Middle frontal gyrus (tissue), 1 donor: ENCODE data around the gene RNU1-3.
"Not testable (repeated sequence)": the region's sequence is repeated elsewhere in the genome, so short reads cannot be mapped to it uniquely, and the experiment has no call there.

Experiments used
- DNase-seq: peaks from one replicate; pipeline ENCODE4 v3.0.0-alpha.2; 2015; ENCODE audit warnings: low spot score; ENCODE audit errors: extremely low spot score

Gene RNU1-3

DNA sequence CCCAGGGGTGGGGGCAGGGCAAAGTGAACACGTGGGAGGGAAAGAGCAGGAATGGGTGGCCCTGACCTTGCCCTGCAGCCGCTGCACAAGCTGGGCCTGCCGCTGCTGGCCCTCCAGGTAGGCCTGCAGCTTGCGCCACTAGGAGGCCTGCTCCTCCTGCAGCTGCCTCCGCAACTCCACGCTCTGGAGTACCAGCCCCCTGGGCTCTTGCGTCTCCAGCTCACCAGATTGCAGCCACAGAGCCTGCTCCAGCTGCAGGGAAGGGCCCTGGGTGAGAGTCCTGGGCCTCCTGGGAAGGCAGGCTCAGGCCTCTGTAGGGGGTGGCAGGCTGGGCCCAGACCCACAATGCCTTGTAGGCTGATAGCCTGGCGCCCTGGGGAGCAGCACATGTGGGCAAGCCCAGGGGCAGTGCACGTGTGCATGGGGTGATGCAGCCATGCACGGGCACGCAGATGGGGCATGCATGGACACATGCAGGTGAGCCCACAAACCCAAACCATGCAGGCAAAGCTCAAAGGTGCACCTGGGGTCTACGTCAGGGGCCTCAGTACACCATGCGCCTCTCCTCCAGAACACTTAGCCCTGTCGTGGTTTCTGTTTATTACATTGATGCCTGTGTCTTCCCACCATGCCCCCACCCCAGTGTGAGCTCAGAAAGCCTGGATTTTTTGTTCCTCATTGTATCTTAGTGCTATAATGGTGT, 9.6 kb downstream of the RNU1-3 start:
- DNase-seq: not testable (repeated sequence)

DNA sequence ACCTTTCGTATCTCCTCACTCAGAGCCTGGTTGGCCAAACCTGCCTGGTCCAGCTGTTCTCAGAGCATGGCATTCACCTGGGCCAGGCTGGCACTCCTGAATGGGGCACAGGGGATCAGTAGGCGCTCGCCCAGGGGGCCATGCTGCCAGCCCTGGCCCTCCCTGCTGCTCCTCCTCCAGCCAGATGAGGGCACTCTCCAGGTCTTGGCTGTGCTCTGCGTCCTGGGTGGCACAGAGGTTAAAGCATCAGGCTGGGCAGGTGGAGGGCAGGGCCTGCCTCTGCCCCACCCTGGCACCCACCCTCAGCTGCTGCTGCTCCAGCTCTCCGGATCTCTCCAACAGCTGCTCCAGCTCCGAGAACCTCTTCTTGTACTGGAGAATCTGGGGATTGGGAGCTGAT, 10.2 kb downstream of the RNU1-3 start:
- not testable (repeated sequence) for DNase-seq

DNA sequence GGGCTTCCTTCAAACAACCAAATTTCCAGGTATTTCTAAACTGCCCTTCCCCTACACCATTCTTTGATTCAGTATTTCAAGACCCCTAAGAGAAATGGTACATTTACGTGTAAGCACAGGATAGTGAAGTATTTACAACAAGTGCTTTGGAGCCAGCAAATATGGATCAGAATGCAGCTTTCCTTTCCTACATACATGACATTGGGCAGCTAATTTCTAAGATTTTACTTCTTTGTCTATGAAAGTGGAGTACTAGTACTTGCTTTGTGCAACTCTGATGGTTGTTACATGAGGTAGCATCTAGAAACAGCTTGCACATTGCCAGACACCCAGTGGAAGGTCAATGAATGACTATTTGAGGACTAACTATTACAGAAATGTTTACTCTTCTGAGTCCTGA, 15.2 kb downstream of the RNU1-3 start:
- DNase-seq: not testable (repeated sequence)

DNA sequence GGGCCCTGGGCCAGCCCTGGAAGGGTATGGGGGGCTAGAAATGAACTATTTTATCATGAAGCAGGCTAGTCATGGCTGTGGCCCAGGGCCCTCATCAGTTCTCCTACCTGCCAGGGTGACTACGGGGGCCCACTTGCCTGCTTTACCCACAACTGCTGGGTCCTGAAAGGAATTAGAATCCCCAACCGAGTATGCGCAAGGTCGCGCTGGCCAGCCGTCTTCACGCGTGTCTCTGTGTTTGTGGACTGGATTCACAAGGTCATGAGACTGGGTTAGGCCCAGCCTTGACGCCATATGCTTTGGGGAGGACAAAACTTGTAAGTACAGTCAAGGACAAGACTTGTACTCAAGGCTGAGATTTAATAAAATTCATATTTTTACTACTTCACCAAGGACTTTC, 16.8 kb downstream of the RNU1-3 start:
- not testable (repeated sequence) for DNase-seq

DNA sequence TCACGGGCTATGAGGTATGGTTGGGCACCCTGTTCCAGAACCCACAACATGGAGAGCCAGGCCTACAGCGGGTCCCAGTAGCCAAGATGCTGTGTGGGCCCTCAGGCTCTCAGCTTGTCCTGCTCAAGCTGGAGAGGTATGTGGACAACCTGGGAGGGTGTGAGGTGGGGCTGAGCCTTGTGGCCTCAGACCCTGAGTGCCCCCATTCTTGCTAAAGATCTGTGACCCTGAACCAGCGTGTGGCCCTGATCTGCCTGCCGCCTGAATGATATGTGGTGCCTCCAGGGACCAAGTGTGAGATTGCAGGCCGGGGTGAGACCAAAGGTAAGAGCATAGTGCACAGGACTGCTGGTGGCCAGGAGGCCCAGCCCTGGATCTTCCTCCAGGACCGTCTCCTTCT, 17.4 kb downstream of the RNU1-3 start:
- DNase-seq: not testable (repeated sequence)

DNA sequence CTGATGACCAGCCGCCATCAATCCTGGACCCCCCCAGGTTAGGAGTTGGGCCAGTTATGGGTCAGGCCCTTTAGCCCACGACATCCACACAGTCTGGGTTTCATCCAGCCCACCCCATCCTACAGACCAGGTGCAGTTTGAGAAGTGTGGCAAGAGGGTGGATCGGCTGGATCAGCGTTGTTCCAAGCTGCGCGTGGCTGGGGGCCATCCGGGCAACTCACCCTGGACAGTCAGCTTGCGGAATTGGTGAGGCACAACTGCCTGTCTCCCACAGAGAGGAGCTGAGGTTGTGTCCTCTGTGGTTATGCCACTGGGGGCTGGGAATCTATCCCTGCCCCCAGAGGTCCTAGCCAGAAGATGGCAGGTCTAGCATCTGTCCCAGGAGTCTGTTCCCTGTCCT, 18.0 kb downstream of the RNU1-3 start:
- not testable (repeated sequence) for DNase-seq

DNA sequence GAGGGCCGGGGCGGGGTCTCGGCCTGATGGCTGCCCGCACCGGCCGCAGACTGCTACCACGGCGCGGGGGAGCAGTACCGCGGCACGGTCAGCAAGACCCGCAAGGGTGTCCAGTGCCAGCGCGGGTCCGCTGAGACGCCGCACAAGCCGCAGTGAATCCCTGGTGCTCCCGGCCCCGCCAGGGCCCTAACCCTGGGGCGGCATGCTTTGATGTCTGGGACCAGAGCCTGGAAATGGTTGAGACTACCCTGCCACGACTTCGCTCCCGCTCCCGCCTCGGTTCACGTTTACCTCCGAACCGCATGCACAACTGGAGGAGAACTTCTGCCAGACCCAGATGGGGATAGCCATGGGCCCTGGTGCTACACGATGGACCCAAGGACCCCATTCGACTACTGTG, 18.5 kb downstream of the RNU1-3 start:
- not testable (repeated sequence) for DNase-seq

DNA sequence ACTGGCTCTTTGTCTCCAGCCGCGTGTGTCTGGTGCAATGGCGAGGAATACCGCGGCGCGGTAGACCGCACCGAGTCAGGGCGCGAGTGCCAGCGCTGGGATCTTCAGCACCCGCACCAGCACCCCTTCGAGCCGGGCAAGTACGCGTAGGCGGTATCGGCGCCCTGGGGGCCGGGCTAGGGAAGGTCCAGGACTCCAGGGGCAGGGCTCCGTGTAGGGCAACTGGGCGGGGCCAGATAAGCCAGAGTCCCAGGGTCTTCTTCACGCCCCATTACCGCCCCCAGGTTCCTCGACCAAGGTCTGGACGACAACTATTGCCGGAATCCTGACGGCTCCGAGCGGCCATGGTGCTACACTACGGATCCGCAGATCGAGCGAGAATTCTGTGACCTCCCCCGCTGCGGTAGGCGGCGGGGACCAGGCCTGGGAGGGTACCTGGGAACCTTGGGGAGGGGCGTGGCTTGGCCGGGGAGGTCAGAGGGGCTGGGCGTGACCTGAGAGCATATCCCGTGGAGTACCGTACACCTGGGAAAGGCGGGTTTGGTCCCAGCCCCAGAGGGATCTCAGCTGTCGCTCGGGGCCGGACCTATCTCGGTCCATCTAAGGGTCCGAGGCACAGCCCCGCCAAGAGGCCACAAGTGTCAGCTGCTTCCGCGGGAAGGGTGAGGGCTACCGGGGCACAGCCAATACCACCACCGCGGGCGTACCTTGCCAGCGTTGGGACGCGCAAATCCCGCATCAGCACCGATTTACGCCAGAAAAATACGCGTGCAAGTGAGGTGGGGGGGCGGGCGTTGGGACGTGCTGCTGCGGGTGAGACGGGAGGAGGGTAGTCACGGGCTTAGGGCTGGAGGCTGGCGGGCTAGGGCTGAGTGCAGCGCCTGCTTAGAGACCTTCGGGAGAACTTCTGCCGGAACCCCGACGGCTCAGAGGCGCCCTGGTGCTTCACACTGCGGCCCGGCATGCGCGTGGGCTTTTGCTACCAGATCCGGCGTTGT, 19.3 kb downstream of the RNU1-3 start:
- DNase-seq: not testable (repeated sequence)

DNA sequence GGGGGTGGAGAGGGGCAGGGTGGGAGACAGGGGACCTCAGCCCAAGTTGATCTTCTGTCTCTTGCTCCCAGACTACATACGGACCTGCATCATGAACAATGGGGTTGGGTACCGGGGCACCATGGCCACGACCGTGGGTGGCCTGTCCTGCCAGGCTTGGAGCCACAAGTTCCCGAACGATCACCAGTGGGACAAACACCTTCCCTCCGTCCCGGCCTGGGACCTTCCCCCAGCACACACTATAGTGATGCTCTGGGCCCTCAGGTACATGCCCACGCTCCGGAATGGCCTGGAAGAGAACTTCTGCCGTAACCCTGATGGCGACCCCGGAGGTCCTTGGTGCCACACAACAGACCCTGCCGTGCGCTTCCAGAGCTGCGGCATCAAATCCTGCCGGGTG, 20.0 kb downstream of the RNU1-3 start:
- not testable (repeated sequence) for DNase-seq

DNA sequence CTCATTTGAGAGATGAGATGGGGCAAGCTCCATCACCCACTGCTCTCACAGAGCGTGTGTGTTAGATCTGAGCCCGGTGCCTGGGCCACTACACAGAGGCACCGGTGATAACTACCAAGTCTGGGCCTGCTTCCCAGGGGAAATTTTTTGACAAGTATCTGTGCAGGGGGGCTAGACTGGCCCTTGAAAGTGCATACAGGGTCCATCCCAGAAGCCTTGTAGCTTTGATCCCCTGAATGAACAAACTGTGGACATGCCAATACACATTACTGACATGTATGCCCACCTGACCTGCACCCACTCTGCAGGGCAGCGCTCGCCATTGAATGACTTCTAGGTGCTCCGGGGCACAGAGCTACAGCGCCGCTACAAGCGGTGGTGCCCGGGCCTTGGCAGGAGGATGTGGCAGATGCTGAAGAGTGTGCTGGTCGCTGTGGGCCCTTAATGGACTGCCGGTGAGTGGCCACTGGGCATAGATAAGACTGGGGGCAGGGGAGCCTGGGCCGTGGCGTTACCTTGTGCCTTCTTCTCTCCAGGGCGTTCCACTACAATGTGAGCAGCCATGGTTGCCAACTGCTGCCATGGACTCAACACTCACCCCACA, 20.6 kb downstream of the RNU1-3 start:
- DNase-seq: not testable (repeated sequence)

DNA sequence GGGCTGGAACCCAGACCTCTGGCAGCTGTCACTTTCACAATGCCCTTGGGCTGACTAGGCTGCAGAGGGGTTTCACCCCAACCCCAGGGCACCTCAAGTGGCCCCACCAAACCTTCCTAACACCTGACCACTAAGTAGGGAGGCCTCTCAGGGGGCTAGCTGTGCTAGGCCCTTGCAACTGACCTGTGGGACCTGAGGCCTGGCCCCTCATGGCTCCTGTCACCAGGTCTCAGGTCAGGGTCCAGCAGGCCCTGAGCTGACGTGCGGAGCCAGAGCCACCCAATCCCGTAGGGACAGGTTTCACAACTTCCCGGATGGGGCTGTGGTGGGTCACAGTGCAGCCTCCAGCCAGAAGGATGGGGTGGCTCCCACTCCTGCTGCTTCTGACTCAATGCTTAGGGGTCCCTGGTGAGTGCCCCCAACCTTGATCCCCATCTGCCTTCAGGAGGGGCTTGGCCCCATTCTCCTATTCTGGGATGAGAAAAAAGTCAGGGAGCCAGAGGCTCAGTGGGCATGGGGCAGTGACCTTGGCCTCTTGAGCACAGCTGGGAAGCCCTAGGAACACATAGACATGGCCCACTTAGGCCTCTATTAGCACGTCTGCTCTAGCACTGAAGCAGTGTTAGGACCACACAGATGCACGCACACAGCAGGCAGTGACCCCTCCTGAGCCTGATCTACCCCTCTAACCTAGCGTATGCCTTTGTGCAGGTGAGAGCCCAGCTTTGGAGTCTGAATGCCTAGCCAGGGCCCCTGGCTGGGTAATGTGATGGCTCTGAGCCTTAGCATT, 21.3 kb downstream of the RNU1-3 start:
- DNase-seq: not testable (repeated sequence)

DNA sequence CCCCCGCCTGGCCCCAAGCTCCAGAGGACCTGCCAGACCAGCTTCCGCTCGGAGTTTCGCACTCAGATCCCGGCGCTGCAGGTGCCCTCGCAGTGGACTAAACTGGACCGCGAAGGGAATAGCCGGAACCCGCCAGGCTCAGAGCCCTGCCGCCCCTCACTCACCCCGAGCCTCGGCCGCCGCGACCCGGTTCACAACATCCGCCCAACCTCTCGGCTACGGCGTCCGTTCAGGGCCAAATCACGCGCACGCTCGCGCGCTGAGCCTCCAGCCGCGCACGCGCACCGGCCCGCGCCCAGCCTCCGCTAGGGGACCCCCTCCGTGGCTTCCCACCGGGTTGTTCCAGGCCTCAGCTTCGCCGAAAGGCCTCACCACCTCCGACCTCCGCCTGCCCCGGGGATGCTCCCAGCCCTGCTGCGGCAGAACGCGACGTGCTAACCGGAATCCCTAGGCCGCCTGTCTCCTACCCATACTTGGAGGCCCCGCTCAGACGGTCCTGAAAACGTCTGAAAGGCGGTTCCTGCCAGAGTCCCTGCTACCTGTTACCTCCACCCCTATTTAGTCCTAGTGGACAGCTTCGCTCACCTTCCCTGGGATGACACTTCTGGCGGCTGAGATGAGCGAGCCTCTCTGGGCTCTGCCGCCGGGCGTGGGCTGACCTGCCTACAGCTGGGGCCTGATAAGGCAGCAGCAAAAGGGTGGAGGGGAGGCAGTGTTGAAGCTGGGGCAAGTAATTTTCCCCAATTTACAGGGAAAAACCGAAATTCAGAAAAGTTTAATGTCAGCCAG, 22.1 kb downstream of the RNU1-3 start:
- DNase-seq: peak; percentile 94

DNA sequence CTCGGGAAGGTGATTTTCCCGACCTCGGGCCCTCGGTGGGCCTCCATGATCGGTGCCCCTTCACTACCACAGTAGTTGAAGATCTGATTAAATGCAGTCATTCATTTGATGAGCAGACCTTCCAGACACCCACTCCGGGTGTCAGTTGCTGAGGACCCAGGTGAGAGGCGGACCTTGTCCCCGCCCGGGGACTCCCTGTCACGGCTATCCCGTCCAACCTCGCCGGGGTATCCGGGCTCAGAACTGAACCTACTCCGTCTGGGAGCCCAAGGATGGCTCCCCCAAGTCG, 22.6 kb downstream of the RNU1-3 start:
- DNase-seq: peak; percentile 5

DNA sequence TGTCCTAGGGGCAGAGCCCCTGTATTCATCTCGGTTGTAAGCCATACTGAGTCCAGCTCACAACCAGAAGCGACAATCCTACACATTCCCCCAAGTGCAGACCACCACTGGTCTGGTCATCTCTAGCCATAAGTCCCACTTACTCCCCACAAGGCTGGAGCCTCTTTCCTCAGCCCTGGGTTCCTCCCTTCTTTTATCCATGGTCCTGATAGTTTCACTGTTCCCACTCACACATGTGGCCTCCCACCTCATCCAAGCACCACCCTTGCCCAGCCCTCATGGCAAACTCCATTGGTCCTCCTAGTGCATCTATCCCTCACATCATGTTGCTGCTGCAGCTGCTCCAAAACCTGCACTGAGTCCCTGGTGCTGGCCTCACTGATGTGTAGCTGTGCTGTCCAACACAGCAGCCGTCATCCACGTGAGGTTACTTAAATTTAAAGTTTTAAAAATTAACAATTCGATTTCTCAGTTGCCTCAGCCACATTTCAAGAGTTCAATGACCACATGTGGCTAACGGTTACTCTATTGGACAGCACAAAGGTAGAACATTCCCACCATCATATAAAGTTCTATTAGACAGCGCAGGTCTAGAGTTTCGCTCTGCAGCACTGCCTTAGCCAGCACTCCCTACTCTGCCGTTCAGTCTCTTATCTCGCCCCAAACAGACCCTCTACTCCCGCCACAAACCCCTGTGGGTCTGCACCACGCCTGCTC, 23.1 kb downstream of the RNU1-3 start:
- not testable (repeated sequence) for DNase-seq

DNA sequence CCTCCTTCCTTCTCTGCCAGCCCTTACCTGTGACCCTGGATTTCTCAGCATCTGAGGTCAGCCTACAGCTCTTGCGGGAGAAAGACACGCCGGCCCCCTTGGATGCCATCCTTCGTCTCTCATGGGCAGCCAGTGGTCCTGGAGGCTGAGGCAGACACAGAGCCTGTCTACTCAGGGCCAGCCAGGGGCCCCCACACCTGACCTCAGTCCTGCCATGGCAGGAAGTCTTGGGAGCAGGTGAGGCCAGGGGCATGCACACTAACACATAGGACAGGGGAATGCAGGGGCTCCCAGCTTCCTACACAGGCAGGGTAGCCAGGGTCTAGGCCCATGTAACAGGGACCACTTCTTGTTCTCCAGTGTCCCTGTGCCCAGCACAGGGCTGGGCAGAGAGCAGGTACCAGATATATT, 23.7 kb downstream of the RNU1-3 start:
- not testable (repeated sequence) for DNase-seq

DNA sequence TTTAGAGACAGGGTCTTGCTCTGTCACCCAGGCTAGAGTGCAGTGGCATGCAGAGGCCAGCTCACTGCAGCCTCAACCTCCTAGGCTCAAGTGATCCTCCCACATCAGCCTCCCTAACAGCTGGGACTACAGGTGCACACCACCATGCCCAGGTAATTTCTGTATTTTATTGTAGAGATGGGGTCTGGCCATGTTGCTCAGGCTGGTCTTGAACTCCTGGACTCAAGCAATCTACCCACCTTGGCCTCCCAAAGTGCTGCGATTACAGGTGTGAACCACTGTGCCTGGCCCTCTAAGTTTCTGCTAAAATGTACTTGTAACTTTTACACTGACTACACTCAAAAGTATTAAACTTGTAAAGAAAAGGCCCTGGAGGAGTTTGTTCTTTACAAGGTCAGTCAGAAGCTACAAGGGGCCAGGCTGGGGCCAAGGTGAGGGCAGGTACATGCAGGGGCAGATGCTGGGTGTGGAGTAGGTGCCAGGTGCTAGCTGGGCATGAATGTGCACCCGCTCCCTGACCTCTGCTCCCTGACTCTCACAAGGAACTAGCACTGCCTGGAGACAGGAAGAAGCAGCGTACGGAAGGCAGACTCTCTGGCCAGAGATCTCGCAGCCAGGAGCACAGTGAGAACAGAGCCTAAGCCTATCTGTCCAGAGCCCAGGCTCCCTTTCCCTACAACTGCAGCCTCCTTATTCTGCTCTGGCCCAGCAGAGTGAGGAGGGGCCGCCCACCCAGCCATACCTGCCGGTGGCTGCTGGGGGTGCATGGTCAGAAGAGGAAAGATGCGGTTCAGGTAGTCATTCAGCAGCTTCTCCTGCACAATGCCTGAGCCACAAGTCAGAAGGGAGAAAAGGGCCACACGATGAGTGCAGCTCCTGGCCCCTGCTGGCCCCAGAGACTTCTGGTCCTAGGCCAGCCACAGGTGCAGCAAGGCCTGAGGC, 24.5 kb downstream of the RNU1-3 start:
- not testable (repeated sequence) for DNase-seq

DNA sequence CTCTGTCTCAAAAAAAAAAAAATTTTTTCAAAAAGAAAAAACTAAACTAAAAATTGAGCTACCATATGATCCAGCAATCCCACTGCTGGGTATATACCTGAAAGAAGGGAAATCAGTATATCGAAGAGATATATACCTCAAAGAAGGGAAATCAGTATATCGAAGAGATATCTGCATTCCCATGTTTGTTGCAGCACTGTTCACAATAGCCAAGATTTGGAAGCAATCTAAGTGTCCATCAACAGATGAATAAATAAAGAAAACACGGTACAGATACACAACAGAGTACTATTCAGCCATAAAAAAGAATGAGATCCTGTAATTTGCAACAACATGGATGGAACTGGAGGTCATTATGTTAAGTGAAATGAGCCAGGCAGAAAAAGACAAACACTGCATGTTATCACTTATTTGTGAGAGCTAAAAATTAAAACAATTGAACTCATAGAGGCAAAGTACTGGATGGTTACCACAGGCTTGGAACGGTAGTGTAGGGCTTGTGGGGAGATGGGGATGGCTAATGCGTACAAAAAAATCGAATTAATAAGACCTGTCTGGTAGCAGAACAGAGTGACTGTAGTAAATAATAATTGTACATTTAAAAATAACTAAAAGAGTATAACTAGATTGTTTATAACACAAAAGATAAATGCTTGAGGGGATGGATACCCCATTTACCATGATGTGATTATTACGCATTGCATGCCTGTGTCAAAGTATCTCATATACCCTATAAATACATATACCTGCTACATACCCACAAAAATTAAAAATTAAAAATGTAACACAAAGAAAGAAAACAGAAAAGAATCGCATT, 25.4 kb downstream of the RNU1-3 start:
- not testable (repeated sequence) for DNase-seq
